K562 (cell line): ENCODE measurements around the gene PCLAF. TPM values are rescaled to one million over a fixed set of nuclear protein-coding genes. Genes with fewer than 3 reads are reported as not detected.

Experiments used
- ATAC-seq: fragments of 200-7000 bp; cut with Tn5 transposase; 3 replicates; pipeline ENCODE4 v1.9.1; 2020; ENCODE audit warnings: moderate library complexity
- BruUV-seq: library from RNA; stranded (reverse); fragments of 400-500 nt; replicated peaks from 2 replicates; lab custom pipeline; 2021; lab: Mats Ljungman, UMichigan
- CTCF ChIA-PET: fragments of 300-600 bp; formaldehyde crosslinking; extraction: SDS; loops from one replicate; lab custom pipeline; 2021; ENCODE audit warnings: low intra/inter-chr PET ratio; lab: Yijun Ruan, JAX
- POLR2A ChIA-PET: fragments of 300-600, 350-650 bp; sonication (Branson Sonifier 250); formaldehyde crosslinking; extraction: SDS; loops from one replicate; lab custom pipeline; 2021; ENCODE audit warnings: antibody characterized with exemption, inconsistent platforms; lab: Yijun Ruan, JAX
- DNase-seq, 4 experiments: peaks; one replicate each; pipeline versions ENCODE4 v3.0.0 to v3.0.0-alpha.2; 2011 to 2018; ENCODE audit warnings: low spot score in 3 of 4, mixed read lengths in 3 of 4; ENCODE audit errors: extremely low read depth in 1 of 4
- FAIRE-seq: peaks from 2 replicates; lab custom pipeline; 2011; peaks lifted over from hg19 to GRCh38; lab: Jason Lieb, UNC
- H2AFZ ChIP-seq: 2 replicates; pipeline ENCODE4 v1.6.0; 2011; ENCODE audit warnings: low read depth, low read length, control low read depth, inconsistent platforms
- H3K27ac ChIP-seq: fragments of 200-600 bp; 3 replicates; pipeline ENCODE4 v1.8.0; 2011; ENCODE audit warnings: low read depth, mild to moderate bottlenecking, control low read depth, inconsistent platforms, low read length, moderate library complexity, mixed read lengths; ENCODE audit errors: extremely low read depth
- H3K27me3 ChIP-seq, 2 experiments: fragments of 300-600 bp in 1 of 2; 2 replicates in 1 of 2; 3 replicates in 1 of 2; pipeline versions ENCODE4 v1.6.0 to v1.8.0; 2011; ENCODE audit warnings: inconsistent platforms in 2 of 2, low read length in 2 of 2, mild to moderate bottlenecking in 1 of 2, mixed read lengths in 1 of 2, moderate library complexity in 1 of 2; ENCODE audit not compliant: control insufficient read depth in 2 of 2, insufficient read depth in 2 of 2
- H3K36me3 ChIP-seq: fragments of 300-600 bp; 3 replicates; pipeline ENCODE4 v1.8.0; 2011; ENCODE audit warnings: mild to moderate bottlenecking, low read length, inconsistent platforms; ENCODE audit not compliant: control insufficient read depth, insufficient read depth
- H3K4me1 ChIP-seq, 2 experiments: fragments of 200-600 bp in 1 of 2; replicated peaks in 1 of 2; 2 replicates in 1 of 2; 3 replicates in 1 of 2; pipeline versions ENCODE4 v1.5.1 to v1.8.0; 2011; ENCODE audit warnings: inconsistent platforms in 2 of 2, low read length in 2 of 2, mild to moderate bottlenecking in 1 of 2, mixed read lengths in 1 of 2, moderate library complexity in 1 of 2; ENCODE audit not compliant: control insufficient read depth in 2 of 2, insufficient read depth in 2 of 2
- H3K4me2 ChIP-seq: 2 replicates; pipeline ENCODE4 v1.6.1; 2011; ENCODE audit warnings: low read length, control low read depth, inconsistent platforms, mixed read lengths; ENCODE audit not compliant: insufficient read depth
- H3K4me3 ChIP-seq: fragments of 200-600 bp; sonication (generic), shearing (Covaris generic); 2 replicates; pipeline ENCODE4 v1.5.1; 2016; ENCODE audit warnings: control low read depth, inconsistent platforms
- H3K79me2 ChIP-seq: fragments of 200-600 bp; 3 replicates; pipeline ENCODE4 v1.8.0; 2011; ENCODE audit warnings: low read length, inconsistent platforms; ENCODE audit not compliant: control insufficient read depth, insufficient read depth
- H3K9ac ChIP-seq, 2 experiments: 2 replicates each; pipeline versions ENCODE4 v1.6.0 to v1.6.1; 2011; ENCODE audit warnings: low read depth in 2 of 2, low read length in 2 of 2, control low read depth in 1 of 2, inconsistent platforms in 1 of 2, mild to moderate bottlenecking in 1 of 2, mixed read lengths in 1 of 2; ENCODE audit not compliant: insufficient read depth in 1 of 2
- H3K9me1 ChIP-seq: one replicate; pipeline ENCODE4 v1.6.0; 2011; ENCODE audit warnings: inconsistent platforms, mild to moderate bottlenecking, low read length, moderate library complexity; ENCODE audit not compliant: control insufficient read depth, insufficient read depth
- H3K9me3 ChIP-seq: replicated peaks from 2 replicates; pipeline ENCODE4 v1.5.1; 2011; ENCODE audit warnings: low read depth, low read length, inconsistent platforms; ENCODE audit not compliant: control insufficient read depth, insufficient read depth
- H4K20me1 ChIP-seq: replicated peaks from 2 replicates; pipeline ENCODE4 v1.6.1; 2011; ENCODE audit warnings: low read length, inconsistent platforms, mixed read lengths; ENCODE audit not compliant: control insufficient read depth, insufficient read depth
- ADNP ChIP-seq: fragments of 200-800 bp; sonication (Bioruptor generic); IDR thresholded peaks from 2 replicates; pipeline ENCODE4 v1.6.1; 2016; ENCODE audit warnings: missing genetic modification characterization, missing compliant biosample characterization
- ARID2 ChIP-seq: fragments of 450-650 bp; IDR thresholded peaks from 2 replicates; pipeline ENCODE4 v1.6.1; 2017; ENCODE audit warnings: antibody characterized with exemption, mild to moderate bottlenecking
- BCLAF1 ChIP-seq, 2 experiments: fragments of 450-650 bp in 1 of 2; IDR thresholded peaks; 2 replicates each; pipeline ENCODE4 v1.6.1; 2011 to 2017; ENCODE audit warnings: low read depth in 2 of 2, antibody characterized with exemption in 1 of 2, borderline replicate concordance in 1 of 2, low read length in 1 of 2, mild to moderate bottlenecking in 1 of 2, mixed read lengths in 1 of 2; ENCODE audit not compliant: control insufficient read depth in 1 of 2
- CSDE1 ChIP-seq, 2 experiments: fragments of 450-650 bp; IDR thresholded peaks; 2 replicates each; pipeline ENCODE4 v1.6.1; 2016; ENCODE audit warnings: mild to moderate bottlenecking in 1 of 2
- NFIC ChIP-seq: fragments of 450-650 bp; IDR thresholded peaks from 2 replicates; pipeline ENCODE4 v1.6.1; 2017; ENCODE audit warnings: mild to moderate bottlenecking, inconsistent platforms
- TEAD2 ChIP-seq: fragments of 450-650 bp; IDR thresholded peaks from 2 replicates; pipeline ENCODE4 v1.6.1; 2016; ENCODE audit warnings: missing genetic modification characterization, control low read depth, missing compliant biosample characterization
- ZKSCAN1 ChIP-seq: fragments of 150-350 bp; IDR thresholded peaks from 2 replicates; pipeline ENCODE4 v1.6.1; 2016; ENCODE audit warnings: low read depth, low read length
- ZNF12 ChIP-seq: sonication (generic); formaldehyde crosslinking; IDR thresholded peaks from 2 replicates; pipeline ENCODE4 v1.4.0; 2020; ENCODE audit warnings: mild to moderate bottlenecking, missing genetic modification reagents
- ZNF23 ChIP-seq: fragments of 250-450 bp; sonication (Bioruptor Pico); IDR thresholded peaks from 2 replicates; pipeline ENCODE4 v1.4.0; 2020; ENCODE audit warnings: mild to moderate bottlenecking
- ZNF316 ChIP-seq: fragments of 450-650 bp; IDR thresholded peaks from 2 replicates; pipeline ENCODE4 v1.6.1; 2016
- ZNF518B ChIP-seq: fragments of 250-450 bp; sonication (Bioruptor Pico); IDR thresholded peaks from 2 replicates; pipeline ENCODE4 v1.5.0; 2021; ENCODE audit warnings: mild to moderate bottlenecking, moderate library complexity
- WGBS: fragments of 100-300 bp; shearing (Covaris generic); methylation state at CpG from one replicate; pipeline ENCODE4 v1.1.6; 2016; ENCODE audit warnings: low coverage, mixed read lengths; ENCODE audit not compliant: insufficient coverage; ENCODE audit errors: missing lambda C conversion rate; 5-methylcytosine and 5-hydroxymethylcytosine counted together
- in situ Hi-C: fragments of 300-500 bp; cut with MboI; formaldehyde crosslinking; loops from 4 replicates; pipeline ENCODE4 v1.15.0; 2018; ENCODE audit warnings: inconsistent platforms, mixed read lengths
- intact Hi-C: fragments of 100-400 bp; cut with micrococcal nuclease; formaldehyde crosslinking; loops from 2 replicates; pipeline ENCODE4 v1.14.2; 2022
- polyA plus RNA-seq, 8 experiments: library from polyadenylated mRNA; depleted of rRNA in 4 of 8; stranded (reverse) in 5 of 8; unstranded in 3 of 8; fragments of >200 nt; fragmentation: Nextera tagmentation in 2 of 8; fragmentation: Illumina TruSeq in 1 of 8; extraction: Ambion mirVana in 2 of 8; extraction: Trizol in 1 of 8; gene quantifications; 2 replicates each; pipeline versions ENCODE4 v1.2.1 to v1.2.3, GENCODE V29; 2011 to 2014; ENCODE audit warnings: inconsistent platforms in 1 of 8, missing spikeins in 1 of 8
- total RNA-seq, 7 experiments: library from RNA; depleted of rRNA in 6 of 7; stranded (reverse); fragments of >200 nt in 6 of 7; fragmentation: Illumina TruSeq in 2 of 7; extraction: Trizol in 2 of 7; gene quantifications; 2 replicates each; pipeline versions ENCODE4 v1.2.1 to v1.2.3, GENCODE V29; 2011 to 2021; ENCODE audit warnings: low replicate concordance in 1 of 7

Gene PCLAF
- total and polyA plus RNA-seq, 9 of the 15 experiments (the other 6 are each of a cell fraction or from before 2014, with no cell fraction given) = 112 to 881 (median 360) TPM

DNA sequence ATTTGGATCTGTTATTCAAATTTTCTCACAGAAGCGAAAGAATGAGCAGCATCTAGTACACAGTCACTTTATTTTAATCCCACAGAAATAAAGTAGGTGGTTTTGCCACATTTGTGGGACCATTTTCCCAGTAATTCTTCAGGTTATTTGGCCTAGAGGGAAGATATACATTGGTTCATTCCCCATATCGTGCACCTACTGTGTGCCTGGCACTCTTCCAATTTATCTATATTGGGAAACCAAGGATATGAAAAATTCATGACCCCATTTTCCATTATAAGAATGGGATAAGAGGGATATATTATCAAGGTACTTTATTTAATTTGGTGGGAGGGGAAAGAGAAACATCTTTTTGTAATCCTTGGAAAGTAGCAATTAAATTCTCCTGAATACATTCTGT is 41.5 kb upstream of the PCLAF start:
- ATAC-seq = no peak
- FAIRE-seq = peak; percentile 51
- no peaks in the 10 kb centered on the region for H4K20me1 ChIP-seq
- H2AFZ ChIP-seq = no peak overlapping the region
- no peak overlapping the region for H3K4me2 ChIP-seq
- ChIA-PET POLR2A (no interaction called here), CTCF (no interaction called here)
- in situ Hi-C loops = no loop called here
- no peak overlapping the region for H3K4me3 ChIP-seq
- H3K4me1 ChIP-seq = no peaks in the 10 kb centered on the region
- peaks cover 46% of the 10 kb centered on the region for H3K36me3 ChIP-seq
- no peak for TF ChIP-seq ZNF12
- TF ChIP-seq ZKSCAN1 = peak; percentile 68; the same call in 1 of the 2 replicates
- no peak for TF ChIP-seq ZNF316
- no peak for TF ChIP-seq ADNP
- TF ChIP-seq NFIC = peak; percentile 56
- no peak for TF ChIP-seq CSDE1 (IDR thresholded peaks at IDR 0.05)
- no peak for TF ChIP-seq TEAD2
- no peak for TF ChIP-seq ZNF23
- TF ChIP-seq, all 486 proteins: peak for 2
- no peak overlapping the region for H3K9ac ChIP-seq
- H3K79me2 ChIP-seq = no peaks in the 10 kb centered on the region
- 84% methylated on average over 2 of the region's 2 CpGs for WGBS
- intact Hi-C loops = loop anchor here (10.0 kb wide), 1 partner anchor 232 kb away; no protein-coding TSS in a partner anchor
- no peaks in the 10 kb centered on the region for H3K9me3 ChIP-seq
- no peak for DNase-seq
- no TSS peak for BruUV-seq
- H3K9me1 ChIP-seq = no peaks in the 10 kb centered on the region
- no peaks in the 10 kb centered on the region for H3K27me3 ChIP-seq
- no peak overlapping the region for H3K27ac ChIP-seq

DNA sequence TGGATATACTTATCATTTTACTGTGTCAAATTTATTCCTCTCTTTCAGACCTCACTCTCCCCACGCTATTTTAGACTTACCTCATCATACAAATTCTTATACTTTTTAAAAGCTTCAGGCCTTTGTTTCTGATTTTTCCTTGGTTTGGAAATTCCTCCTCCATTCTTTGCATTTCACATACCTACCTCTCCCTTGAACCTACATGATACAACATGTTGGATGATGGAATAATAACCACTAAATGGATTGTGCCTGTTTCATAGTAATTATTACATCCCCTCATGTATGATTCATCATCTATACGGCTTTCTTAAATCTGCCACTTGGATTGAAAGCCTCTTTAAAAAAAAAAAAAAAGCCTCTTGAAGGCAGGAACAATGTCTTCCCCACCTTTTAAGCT is 31.0 kb upstream of the PCLAF start:
- no peak overlapping the region for H3K9ac ChIP-seq
- no peak overlapping the region for H3K4me2 ChIP-seq
- intact Hi-C loops = no loop called here
- no peak overlapping the region for H3K27ac ChIP-seq
- no peaks in the 10 kb centered on the region for H4K20me1 ChIP-seq
- H3K9me3 ChIP-seq = no peaks in the 10 kb centered on the region
- no peaks in the 10 kb centered on the region for H3K9me1 ChIP-seq
- DNase-seq (no peak), FAIRE-seq (no peak), ATAC-seq (no peak)
- H3K27me3 ChIP-seq = no peaks in the 10 kb centered on the region
- H3K79me2 ChIP-seq = no peaks in the 10 kb centered on the region
- 79% methylated on average over 2 of the region's 2 CpGs for WGBS
- in situ Hi-C loops = no loop called here
- ChIA-PET CTCF (no interaction called here), POLR2A (no interaction called here)
- H3K36me3 ChIP-seq = peaks cover 52% of the 10 kb centered on the region
- peaks cover 0 to 2% of the 10 kb centered on the region in 2 experiments; a peak in 1 of 5 replicates for H3K4me1 ChIP-seq
- no peak overlapping the region for H3K4me3 ChIP-seq
- no TSS peak for BruUV-seq
- no peak overlapping the region for H2AFZ ChIP-seq
- no peak for TF ChIP-seq ARID2
- TF ChIP-seq ZNF518B (CRISPR knock-in tag) = no peak
- no peak for TF ChIP-seq BCLAF1 (IDR thresholded peaks at IDR 0.05; ENCODE audit: borderline replicate concordance in 1 of 2, control insufficient read depth in 1 of 2, low read depth in 2 of 2, low read length in 1 of 2)
